HCT116 (cell line): ENCODE measurements around the gene SUN2. TPM values are rescaled to one million over a fixed set of nuclear protein-coding genes. Genes with fewer than 3 reads are reported as not detected.

ENCODE experiments used
- ATAC-seq: fragments of 200-7000 bp; cut with Tn5 transposase; 2 replicates; pipeline ENCODE4 v1.9.1; 2020; ENCODE audit warnings: mild to moderate bottlenecking, moderate library complexity
- BruUV-seq: library from RNA; stranded (reverse); fragments of 400-500 nt; replicated peaks from 2 replicates; lab custom pipeline; 2021; lab: Mats Ljungman, UMichigan
- CTCF ChIA-PET: fragments of 300-600 bp; sonication (Branson Sonifier 250); formaldehyde crosslinking; loops from one replicate; lab custom pipeline; 2021; ENCODE audit warnings: antibody characterized with exemption; lab: Charles Lee
- POLR2A ChIA-PET: fragments of 300-600, 350-600 bp; sonication (Branson Sonifier 250); formaldehyde crosslinking; loops from one replicate; lab custom pipeline; 2021; ENCODE audit warnings: antibody characterized with exemption; lab: Charles Lee
- RAD21 ChIA-PET, 2 experiments: fragments of 300-600 bp; sonication (Branson Sonifier 250); formaldehyde crosslinking; loops; one replicate each; lab custom pipeline; 2023; ENCODE audit warnings: low total read pairs in 2 of 2; ENCODE audit not compliant: uncharacterized antibody in 2 of 2, unreplicated experiment in 2 of 2, low non-redundant PET in 1 of 2; lab: Charles Lee
- DNase-seq: peaks from one replicate; pipeline ENCODE4 v3.0.0-alpha.2; 2010; ENCODE audit warnings: low read depth, low spot score
- H2AFZ ChIP-seq: fragments of 200-600 bp; shearing (Covaris generic), sonication (generic); 2 replicates; pipeline ENCODE4 v1.6.1; 2017; ENCODE audit warnings: low read depth, mixed run types, mixed read lengths, antibody characterized with exemption, low read length; ENCODE audit not compliant: poor library complexity, severe bottlenecking
- H3K27ac ChIP-seq: 2 replicates; pipeline ENCODE4 v1.5.1; 2012; ENCODE audit warnings: low read depth, low read length
- H3K27me3 ChIP-seq: fragments of 200-600 bp; sonication (generic); 2 replicates; pipeline ENCODE4 v1.6.1; 2016; ENCODE audit warnings: mixed run types, low read length, mixed read lengths; ENCODE audit not compliant: insufficient read depth
- H3K36me3 ChIP-seq, 2 experiments: fragments of 200-500 bp in 1 of 2; fragments of 200-600 bp in 1 of 2; sonication (Bioruptor generic) in 1 of 2; sonication (generic) in 1 of 2; 2 replicates each; pipeline versions ENCODE4 v1.5.1 to v1.6.1; 2014 to 2016; ENCODE audit warnings: low read length in 2 of 2, inconsistent platforms in 1 of 2, mixed read lengths in 1 of 2, mixed run types in 1 of 2; ENCODE audit not compliant: insufficient read depth in 2 of 2, control insufficient read depth in 1 of 2
- H3K4me1 ChIP-seq, 2 experiments: fragments of 200-600 bp in 1 of 2; sonication (generic) in 1 of 2; 2 replicates each; pipeline versions ENCODE4 v1.5.1 to v1.6.1; 2012 to 2017; ENCODE audit warnings: low read length in 2 of 2, inconsistent platforms in 1 of 2, mild to moderate bottlenecking in 1 of 2, mixed read lengths in 1 of 2, mixed run types in 1 of 2, moderate library complexity in 1 of 2; ENCODE audit not compliant: insufficient read depth in 2 of 2, control insufficient read depth in 1 of 2
- H3K4me2 ChIP-seq: fragments of 200-600 bp; sonication (generic); 2 replicates; pipeline ENCODE4 v1.6.1; 2017; ENCODE audit warnings: mixed run types, low read length, mixed read lengths
- H3K4me3 ChIP-seq, 2 experiments: fragments of 200-600 bp in 1 of 2; sonication (generic) in 1 of 2; replicated peaks in 1 of 2; 2 replicates each; pipeline ENCODE4 v1.5.1; 2011 to 2016; ENCODE audit warnings: low read length in 2 of 2, control low read depth in 1 of 2, low read depth in 1 of 2, mild to moderate bottlenecking in 1 of 2, mixed read lengths in 1 of 2, mixed run types in 1 of 2
- H3K79me2 ChIP-seq: fragments of 200-600 bp; sonication (generic); 2 replicates; pipeline ENCODE4 v1.6.1; 2017; ENCODE audit warnings: mild to moderate bottlenecking, mixed run types, low read length, moderate library complexity, mixed read lengths; ENCODE audit not compliant: insufficient read depth
- H3K9ac ChIP-seq: fragments of 200-600 bp; sonication (generic); 2 replicates; pipeline ENCODE4 v1.6.1; 2016; ENCODE audit warnings: low read length, mixed read lengths
- H3K9me2 ChIP-seq: fragments of 200-600 bp; sonication (generic), shearing (Covaris generic); 2 replicates; pipeline ENCODE4 v1.6.1; 2017; ENCODE audit warnings: mixed run types, mild to moderate bottlenecking, moderate library complexity; ENCODE audit not compliant: insufficient read depth
- H3K9me3 ChIP-seq, 2 experiments: fragments of 200-500 bp in 1 of 2; fragments of 200-600 bp in 1 of 2; sonication (Bioruptor generic) in 1 of 2; sonication (generic) in 1 of 2; 2 replicates each; pipeline ENCODE4 v1.6.1; 2014 to 2017; ENCODE audit warnings: low read length in 2 of 2, mixed read lengths in 2 of 2, inconsistent platforms in 1 of 2, low read depth in 1 of 2, mild to moderate bottlenecking in 1 of 2, mixed run types in 1 of 2, moderate library complexity in 1 of 2; ENCODE audit not compliant: control insufficient read depth in 1 of 2, insufficient read depth in 1 of 2
- H4K20me1 ChIP-seq: fragments of 200-600 bp; sonication (generic), shearing (Covaris generic); 2 replicates; pipeline ENCODE4 v1.6.1; 2017; ENCODE audit warnings: mixed run types, mild to moderate bottlenecking, moderate library complexity; ENCODE audit not compliant: insufficient read depth
- CEBPB ChIP-seq: IDR thresholded peaks from 2 replicates; pipeline ENCODE4 v1.6.1; 2012; ENCODE audit warnings: low read depth
- EZH2 ChIP-seq: fragments of 200-600 bp; sonication (generic); IDR thresholded peaks from 2 replicates; pipeline ENCODE4 v1.6.1; 2017; ENCODE audit warnings: antibody characterized with exemption, mixed run types
- EZH2phosphoT487 ChIP-seq: fragments of 200-600 bp; IDR thresholded peaks from 2 replicates; pipeline ENCODE4 v1.6.1; 2018; ENCODE audit warnings: antibody characterized with exemption, borderline replicate concordance
- FOSL1 ChIP-seq: IDR thresholded peaks from 2 replicates; pipeline ENCODE4 v1.6.1; 2012; ENCODE audit warnings: low read depth
- JUND ChIP-seq: IDR thresholded peaks from 2 replicates; pipeline ENCODE4 v1.6.1; 2012
- POLR2AphosphoS5 ChIP-seq: IDR thresholded peaks from 2 replicates; pipeline ENCODE4 v1.6.1; 2011; ENCODE audit warnings: mild to moderate bottlenecking, low read depth, low read length, moderate library complexity
- RAD21 ChIP-seq: IDR thresholded peaks from 2 replicates; pipeline ENCODE4 v1.6.1; 2012; ENCODE audit warnings: low read depth, mild to moderate bottlenecking
- SIN3A ChIP-seq: IDR thresholded peaks from 2 replicates; pipeline ENCODE4 v1.6.1; 2012; ENCODE audit warnings: low read depth
- SP1 ChIP-seq: IDR thresholded peaks from 2 replicates; pipeline ENCODE4 v1.6.1; 2012; ENCODE audit warnings: low read depth
- TCF7L2 ChIP-seq: IDR thresholded peaks from 2 replicates; pipeline ENCODE4 v1.7.0; 2011; ENCODE audit warnings: borderline replicate concordance, inconsistent platforms; ENCODE audit not compliant: insufficient read depth, insufficient read length; ENCODE audit errors: extremely low read depth
- ZFX ChIP-seq: fragments of 450-650 bp; IDR thresholded peaks from 2 replicates; pipeline ENCODE4 v1.6.1; 2017
- intact Hi-C: fragments of 100-400 bp; cut with micrococcal nuclease; formaldehyde crosslinking; loops from 2 replicates; pipeline ENCODE4 v1.10.0; 2022
- total RNA-seq: library from RNA; stranded (reverse); gene quantifications from one replicate; pipeline ENCODE4 v1.2.1, GENCODE V29; 2021; ENCODE audit not compliant: unreplicated experiment
- TF ChIP-seq, protein P1 (sequence below): IDR thresholded peaks from 2 replicates; pipeline ENCODE4 v1.6.1; 2011; ENCODE audit warnings: mild to moderate bottlenecking, low read length, moderate library complexity; ENCODE audit not compliant: insufficient replicate concordance; ENCODE audit errors: extremely low read depth
- TF ChIP-seq, protein P2 (sequence below): IDR thresholded peaks from 2 replicates; pipeline ENCODE4 v1.6.1; 2012

Gene SUN2
- total RNA-seq, 1 experiment from 2014 or later = 71.6 TPM

DNA sequence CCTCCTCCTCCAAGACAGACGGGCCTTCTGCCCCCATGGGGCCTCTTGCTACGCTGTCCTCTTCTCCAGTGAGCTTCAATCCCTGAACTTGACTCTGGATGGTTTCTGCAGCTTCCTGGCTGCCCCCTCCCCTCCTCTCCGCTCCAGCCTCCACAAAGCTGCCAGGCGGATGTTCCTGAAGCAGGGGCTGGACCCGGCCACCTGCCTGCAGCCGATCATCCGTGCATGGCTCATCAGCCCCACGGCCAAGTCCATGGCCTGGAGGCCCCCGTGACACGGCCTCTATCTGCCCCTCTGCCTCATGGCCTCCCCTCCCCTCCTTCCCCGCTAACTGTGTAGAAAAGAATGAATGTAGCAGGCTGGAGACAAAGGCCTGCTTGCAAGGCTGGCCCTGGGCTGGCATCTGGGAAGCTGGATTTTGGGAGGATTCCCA is 6.8 kb upstream of the SUN2 start:
- ChIA-PET RAD21 (no interaction called here), POLR2A (interaction anchor here (0.6 kb wide), 1 partner anchor 91 kb away, joined by 5 read pairs; no protein-coding TSS in a partner anchor), CTCF (no interaction called here)
- Histone ChIP-seq H3K9me2 (no peaks in the 10 kb centered on the region), H4K20me1 (no peaks in the 10 kb centered on the region), H2AFZ (no peak overlapping the region), H3K4me1 (peaks cover 26 to 34% of the 10 kb centered on the region in 2 experiments), H3K27me3 (no peaks in the 10 kb centered on the region), H3K27ac (no peak overlapping the region), H3K9ac (no peak overlapping the region), H3K4me2 (no peak overlapping the region), H3K79me2 (no peaks in the 10 kb centered on the region), H3K9me3 (no peaks in the 10 kb centered on the region), H3K4me3 (no peak overlapping the region), H3K36me3 (no peaks in the 10 kb centered on the region)
- no TSS peak for BruUV-seq
- intact Hi-C loops = no loop called here
- TF ChIP-seq EZH2 = no peak
- TF ChIP-seq, protein P1, sequence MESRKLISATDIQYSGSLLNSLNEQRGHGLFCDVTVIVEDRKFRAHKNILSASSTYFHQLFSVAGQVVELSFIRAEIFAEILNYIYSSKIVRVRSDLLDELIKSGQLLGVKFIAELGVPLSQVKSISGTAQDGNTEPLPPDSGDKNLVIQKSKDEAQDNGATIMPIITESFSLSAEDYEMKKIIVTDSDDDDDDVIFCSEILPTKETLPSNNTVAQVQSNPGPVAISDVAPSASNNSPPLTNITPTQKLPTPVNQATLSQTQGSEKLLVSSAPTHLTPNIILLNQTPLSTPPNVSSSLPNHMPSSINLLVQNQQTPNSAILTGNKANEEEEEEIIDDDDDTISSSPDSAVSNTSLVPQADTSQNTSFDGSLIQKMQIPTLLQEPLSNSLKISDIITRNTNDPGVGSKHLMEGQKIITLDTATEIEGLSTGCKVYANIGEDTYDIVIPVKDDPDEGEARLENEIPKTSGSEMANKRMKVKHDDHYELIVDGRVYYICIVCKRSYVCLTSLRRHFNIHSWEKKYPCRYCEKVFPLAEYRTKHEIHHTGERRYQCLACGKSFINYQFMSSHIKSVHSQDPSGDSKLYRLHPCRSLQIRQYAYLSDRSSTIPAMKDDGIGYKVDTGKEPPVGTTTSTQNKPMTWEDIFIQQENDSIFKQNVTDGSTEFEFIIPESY = no peak
- no peak for TF ChIP-seq EZH2phosphoT487
- TF ChIP-seq TCF7L2 = no peak
- no peak for TF ChIP-seq POLR2AphosphoS5
- no peak for TF ChIP-seq ZFX
- no peak for TF ChIP-seq RAD21
- no peak for TF ChIP-seq CEBPB
- no peak for TF ChIP-seq SP1
- no peak for TF ChIP-seq SIN3A
- TF ChIP-seq, protein P2, sequence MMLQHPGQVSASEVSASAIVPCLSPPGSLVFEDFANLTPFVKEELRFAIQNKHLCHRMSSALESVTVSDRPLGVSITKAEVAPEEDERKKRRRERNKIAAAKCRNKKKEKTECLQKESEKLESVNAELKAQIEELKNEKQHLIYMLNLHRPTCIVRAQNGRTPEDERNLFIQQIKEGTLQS = no peak
- no peak for TF ChIP-seq JUND
- TF ChIP-seq FOSL1 = no peak
- no peak for ATAC-seq
- no peak for DNase-seq
